Gastroesophageal sphincter (tissue), 4 donors: ENCODE results near the gene NOL3. TPM values are rescaled to one million over a fixed set of nuclear protein-coding genes. Genes with fewer than 3 reads are reported as not detected.

Experiments used
- ATAC-seq: fragments of 150-250 bp; one replicate; pipeline ENCODE4 v1.9.1; 2016; ENCODE audit warnings: mild to moderate bottlenecking, moderate library complexity
- H3K27ac ChIP-seq, 4 donors: fragments of 200-600 bp; sonication (generic) in 3 of 4; 1 replicate in 3 of 4; 2 replicates in 1 of 4; pipeline ENCODE4 v1.5.1; 2016 to 2019
- H3K27me3 ChIP-seq: fragments of 200-600 bp; sonication (generic); one replicate; pipeline ENCODE4 v1.5.1; 2019
- H3K36me3 ChIP-seq, 2 donors: fragments of 200-600 bp; sonication (generic); one replicate each; pipeline ENCODE4 v1.5.1; 2019; ENCODE audit warnings: control low read depth in 1 of 2
- H3K4me1 ChIP-seq, 3 donors: fragments of 200-600 bp; sonication (generic); 1 replicate in 2 of 3; 2 replicates in 1 of 3; pipeline ENCODE4 v1.5.1; 2016 to 2019; ENCODE audit warnings: control low read depth in 2 of 3
- H3K4me3 ChIP-seq, 2 donors: fragments of 200-600 bp; sonication (generic); one replicate each; pipeline ENCODE4 v1.5.1; 2019; ENCODE audit warnings: mild to moderate bottlenecking in 1 of 2, moderate library complexity in 1 of 2
- H3K9me3 ChIP-seq, 3 donors: fragments of 200-600 bp; sonication (generic); one replicate each; pipeline ENCODE4 v1.5.1; 2017 to 2019; ENCODE audit warnings: control low read depth in 2 of 3
- CTCF ChIP-seq, 4 experiments: fragments of 200-600 bp in 2 of 4; fragments of 450-650 bp in 2 of 4; sonication (generic) in 1 of 4; IDR thresholded peaks; one replicate each; pipeline ENCODE4 v1.5.1; 2017 to 2019; ENCODE audit warnings: antibody characterized with exemption in 4 of 4, mild to moderate bottlenecking in 2 of 4, moderate library complexity in 2 of 4
- EP300 ChIP-seq: sonication (generic); formaldehyde crosslinking; IDR thresholded peaks from one replicate; pipeline ENCODE4 v1.6.1; 2017; ENCODE audit warnings: antibody characterized with exemption, mild to moderate bottlenecking
- POLR2A ChIP-seq, 2 donors: fragments of 450-650 bp; IDR thresholded peaks; one replicate each; pipeline ENCODE4 v1.6.1; 2017; ENCODE audit warnings: antibody characterized with exemption in 2 of 2, mild to moderate bottlenecking in 2 of 2, moderate library complexity in 1 of 2
- POLR2AphosphoS5 ChIP-seq: sonication (generic); formaldehyde crosslinking; IDR thresholded peaks from one replicate; pipeline ENCODE4 v1.6.1; 2017; ENCODE audit warnings: antibody characterized with exemption
- WGBS, 2 donors: methylation state at CpG; one replicate each; pipeline ENCODE4 v1.1.5; 2018; ENCODE audit warnings: low coverage in 1 of 2; 5-methylcytosine and 5-hydroxymethylcytosine counted together
- total RNA-seq, 4 donors: library from RNA; depleted of rRNA; stranded (reverse); fragments of >200 nt; gene quantifications; one replicate each; pipeline ENCODE4 v1.1.0, GENCODE V29; 2016

Gene NOL3
- total RNA-seq, 4 donors from 2014 or later, result 23.0 to 78.9 (median 49.9) TPM

GRCh38 chr16:67201411-67202345, 31.3 kb downstream of the NOL3 start:
- no peak overlapping the region for H3K4me3 ChIP-seq
- no peaks in the 10 kb centered on the region for H3K9me3 ChIP-seq
- peaks cover 0 to 65% of the 10 kb centered on the region in 2 donors for H3K36me3 ChIP-seq
- H3K27ac ChIP-seq, result no peak overlapping the region
- TF ChIP-seq POLR2AphosphoS5, result no peak
- no peak for TF ChIP-seq CTCF (IDR thresholded peaks at IDR 0.05)
- no peak for TF ChIP-seq EP300
- no peak for TF ChIP-seq POLR2A (IDR thresholded peaks at IDR 0.05)
- no CpG with 5 or more reads among the region's 40 CpGs for WGBS, 2 donors
- no peaks in the 10 kb centered on the region for H3K27me3 ChIP-seq
- ATAC-seq, result no peak
- peaks cover 0 to 24% (median 12%) of the 10 kb centered on the region in 3 donors for H3K4me1 ChIP-seq

- Histone ChIP-seq H3K4me1 (peaks cover 0 to 24% (median 12%) of the 10 kb centered on the region in 3 donors), H3K27ac (no peak overlapping the region), H3K9me3 (no peaks in the 10 kb centered on the region), H3K36me3 (peaks cover 0 to 65% of the 10 kb centered on the region in 2 donors), H3K27me3 (no peaks in the 10 kb centered on the region), H3K4me3 (no peak overlapping the region)
- 80% methylated on average over 1 of the region's 12 CpGs; no CpG with 5 or more reads in 1 of the 2 donors for WGBS, 2 donors
- TF ChIP-seq POLR2AphosphoS5 (no peak), POLR2A (IDR thresholded peaks at IDR 0.05) (no peak), CTCF (IDR thresholded peaks at IDR 0.05) (no peak), EP300 (no peak)
- no peak for ATAC-seq
Measured at GRCh38 chr16:67202426-67202825, 32.1 kb downstream of the NOL3 start.

- ATAC-seq, result no peak
- Histone ChIP-seq H3K4me3 (no peak overlapping the region), H3K27ac (no peak overlapping the region), H3K9me3 (no peaks in the 10 kb centered on the region), H3K36me3 (peaks cover 0 to 65% of the 10 kb centered on the region in 2 donors), H3K4me1 (peaks cover 0 to 21% (median 12%) of the 10 kb centered on the region in 3 donors), H3K27me3 (no peaks in the 10 kb centered on the region)
- WGBS, 2 donors, result 92% methylated on average over 2 of the region's 23 CpGs; no CpG with 5 or more reads in 1 of the 2 donors
- TF ChIP-seq POLR2AphosphoS5 (no peak), EP300 (no peak), CTCF (IDR thresholded peaks at IDR 0.05) (no peak)
Measured at GRCh38 chr16:67202956-67203493, 32.7 kb downstream of the NOL3 start.

- no CpG with 5 or more reads among the region's 4 CpGs for WGBS, 2 donors
Measured at GRCh38 chr16:67204076-67204475, 33.7 kb downstream of the NOL3 start.

More at GRCh38 chr16:67204076-67204475, 33.7 kb downstream of the NOL3 start:
- H3K4me1 ChIP-seq, result peaks cover 0 to 10% (median 5%) of the 10 kb centered on the region in 3 donors
- H3K36me3 ChIP-seq, result peaks cover 0 to 56% of the 10 kb centered on the region in 2 donors
- H3K4me3 ChIP-seq, result no peak overlapping the region
- no peaks in the 10 kb centered on the region for H3K27me3 ChIP-seq
- TF ChIP-seq CTCF (IDR thresholded peaks at IDR 0.05), result no peak
- TF ChIP-seq EP300, result no peak
- no peak for TF ChIP-seq POLR2AphosphoS5
- TF ChIP-seq POLR2A (IDR thresholded peaks at IDR 0.05), result no peak
- H3K27ac ChIP-seq, result no peak overlapping the region
- ATAC-seq, result no peak
- H3K9me3 ChIP-seq, result no peaks in the 10 kb centered on the region
